IPS-18c (cell line): ENCODE measurements around the gene RAG1.
"Not testable (repeated sequence)": the region's sequence is repeated elsewhere in the genome, so short reads cannot be mapped to it uniquely, and the experiment has no call there.

Source experiments
- H3K4me3 ChIP-seq: 2 replicates; pipeline ENCODE4 v1.7.0; 2013; ENCODE audit warnings: low read depth, mild to moderate bottlenecking, low read length, moderate library complexity; ENCODE audit not compliant: insufficient read depth
- H3K9me3 ChIP-seq: one replicate; pipeline ENCODE4 v1.6.1; 2013; ENCODE audit warnings: mild to moderate bottlenecking, low read length, moderate library complexity; ENCODE audit not compliant: control insufficient read depth, insufficient read depth

RAG1 gene

DNA sequence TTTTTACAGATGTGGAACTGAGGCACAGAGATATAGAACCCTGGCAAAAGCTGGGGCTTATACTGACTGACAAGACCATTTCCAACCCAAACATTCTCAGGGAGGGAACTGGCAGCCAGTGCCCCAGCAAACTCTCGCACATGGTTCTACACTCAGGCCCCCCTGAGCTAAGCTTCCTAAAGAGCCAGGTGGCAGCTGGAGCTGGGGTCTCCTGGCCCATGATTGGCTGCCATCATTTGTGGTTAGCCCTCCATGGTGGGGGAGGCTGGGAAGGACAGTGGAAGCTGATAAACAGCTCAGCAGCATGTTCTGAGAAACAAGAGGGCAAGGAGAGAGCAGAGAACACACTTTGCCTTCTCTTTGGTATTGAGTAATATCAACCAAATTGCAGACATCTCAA is at the start of gene RAG1:
TSS of gene RAG1 (plus strand) at position 314 of the 400 bp plus-strand sequence. CDS start 5,298 bp downstream, outside the sequence.
- no peaks in the 10 kb centered on the region for H3K9me3 ChIP-seq
- no peak within 1 kb of the TSS for H3K4me3 ChIP-seq

DNA sequence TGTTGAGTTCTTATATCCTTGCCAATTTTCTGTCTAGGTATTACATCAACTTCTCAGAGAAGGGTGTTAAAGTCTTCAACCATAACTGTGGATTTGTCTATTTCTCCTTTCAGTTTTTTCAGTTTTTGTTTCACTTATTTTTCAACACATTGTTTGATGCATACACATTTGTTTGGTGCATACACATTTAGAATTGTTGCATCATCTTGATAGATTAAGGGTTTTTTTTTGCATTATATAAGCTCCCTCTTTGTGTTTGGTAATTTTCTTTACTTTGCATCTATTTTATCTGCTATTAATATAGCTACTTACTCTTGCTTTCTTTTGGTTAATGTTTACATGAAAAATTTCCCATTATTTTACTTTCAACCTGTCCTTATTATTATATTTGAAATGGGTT is 37.0 kb upstream of the RAG1 start:
- Histone ChIP-seq H3K4me3 (no peak overlapping the region), H3K9me3 (no peaks in the 10 kb centered on the region)

DNA sequence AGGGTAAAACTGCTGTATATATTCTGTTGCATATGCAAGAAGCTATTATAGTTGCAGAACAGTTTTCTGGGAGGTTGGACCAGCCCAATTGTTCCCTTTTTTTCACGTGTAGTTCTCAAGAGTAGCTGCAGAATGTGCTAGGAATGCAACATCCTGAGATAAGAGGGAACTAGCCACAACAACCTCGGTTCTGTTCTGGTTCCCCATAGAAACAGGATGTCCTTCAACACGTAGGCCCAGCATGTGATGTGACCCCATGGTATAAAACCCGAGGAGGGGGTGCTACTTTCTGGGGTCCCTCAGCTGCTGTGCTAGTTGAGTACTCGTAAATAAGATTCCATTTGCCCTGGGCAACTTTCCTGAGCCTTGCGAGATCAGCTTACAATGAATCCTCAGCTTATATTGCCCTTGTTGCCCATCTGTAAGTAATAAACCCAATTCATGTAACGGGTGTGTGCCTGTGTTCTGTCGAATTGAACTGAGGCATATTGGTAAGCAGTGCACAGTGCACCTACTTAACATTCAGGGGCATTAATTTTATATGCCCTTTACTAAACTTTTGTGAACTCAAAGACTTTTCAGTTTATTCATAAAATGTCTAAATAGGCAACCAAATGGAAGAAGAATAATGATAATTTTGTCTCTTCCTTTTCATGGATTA is 34.7 kb upstream of the RAG1 start:
- Histone ChIP-seq H3K4me3 (no peak overlapping the region), H3K9me3 (no peaks in the 10 kb centered on the region)

DNA sequence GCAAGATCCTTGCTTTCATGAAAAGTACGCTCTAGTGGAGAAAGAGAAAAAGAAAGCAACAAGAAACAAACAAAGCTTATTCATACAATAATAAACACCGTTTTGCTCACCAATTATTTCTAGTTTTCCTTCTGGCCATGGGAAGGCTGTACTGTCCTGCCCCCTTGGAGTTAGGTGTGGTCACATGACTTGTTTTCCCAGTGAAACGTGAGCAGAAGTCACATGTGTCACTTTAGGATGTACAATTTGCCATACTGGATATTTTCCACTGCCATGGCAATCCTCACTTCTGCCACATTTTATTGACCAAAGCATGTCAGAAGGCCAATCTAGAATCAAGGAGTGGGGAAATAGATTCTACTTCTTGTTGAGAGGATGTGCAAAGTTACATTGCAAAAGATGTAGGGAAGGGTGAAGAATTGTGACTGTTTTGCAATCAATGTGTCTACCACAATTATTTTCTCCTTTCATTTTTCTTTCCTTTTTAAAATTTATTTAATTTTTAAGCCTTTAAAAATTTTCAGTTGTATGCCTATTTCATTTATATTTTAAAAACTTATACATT is 33.4 kb upstream of the RAG1 start:
- Histone ChIP-seq H3K9me3 (no peaks in the 10 kb centered on the region), H3K4me3 (no peak overlapping the region)

DNA sequence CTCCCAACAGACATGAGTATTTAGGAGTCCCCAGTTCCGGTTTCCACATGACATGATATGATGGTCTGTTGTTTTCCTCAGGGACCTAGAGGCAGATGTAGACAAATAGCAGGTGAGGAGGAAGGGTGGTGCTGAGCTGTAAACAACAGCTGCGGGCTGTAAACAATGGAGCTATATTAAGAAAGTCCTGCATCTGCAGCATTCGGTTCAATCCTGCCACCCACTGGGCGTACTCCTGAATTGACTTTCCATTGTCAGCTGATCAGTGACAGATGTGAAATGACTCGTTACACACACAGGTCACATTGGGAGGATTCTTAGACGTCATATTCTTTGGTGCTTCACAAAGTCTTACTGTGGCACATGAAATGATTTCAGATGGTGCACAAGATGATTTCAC is 26.8 kb upstream of the RAG1 start:
- Histone ChIP-seq H3K9me3 (no peaks in the 10 kb centered on the region), H3K4me3 (no peak overlapping the region)

DNA sequence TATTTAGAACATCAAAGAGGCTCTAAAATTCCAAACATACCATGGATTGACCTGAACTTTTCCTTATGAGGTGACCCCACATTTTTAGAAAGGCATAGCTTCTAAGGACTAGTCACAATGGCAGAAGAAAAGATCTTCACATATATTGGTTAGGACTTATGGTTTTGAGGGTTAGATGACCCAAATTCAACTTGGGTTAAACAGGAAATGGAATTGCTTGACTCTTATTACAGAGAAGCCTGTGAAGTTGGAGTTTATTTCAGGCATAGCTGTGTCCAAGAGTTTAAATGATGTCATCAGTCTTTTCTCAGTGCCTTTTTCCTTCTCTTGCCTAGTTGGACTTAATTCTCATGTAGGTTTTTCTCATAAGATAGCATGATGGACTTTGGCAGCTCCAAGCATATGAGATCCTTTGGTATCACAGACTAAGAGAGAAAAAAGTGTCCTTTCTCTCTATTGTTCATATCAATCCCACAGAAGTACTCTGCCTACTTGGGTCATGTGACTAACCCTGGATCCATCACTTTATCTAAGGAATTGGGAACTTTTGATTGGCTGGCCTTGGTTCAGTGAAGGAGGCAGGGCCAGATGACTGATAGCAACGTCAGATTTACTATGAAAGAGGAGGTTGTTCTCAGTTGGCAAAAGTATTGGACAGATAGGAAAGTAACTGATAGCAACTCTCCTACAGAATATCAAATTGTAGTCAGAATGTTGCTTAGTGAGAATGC is 17.3 kb upstream of the RAG1 start:
- Histone ChIP-seq H3K9me3 (no peaks in the 10 kb centered on the region), H3K4me3 (no peak overlapping the region)

DNA sequence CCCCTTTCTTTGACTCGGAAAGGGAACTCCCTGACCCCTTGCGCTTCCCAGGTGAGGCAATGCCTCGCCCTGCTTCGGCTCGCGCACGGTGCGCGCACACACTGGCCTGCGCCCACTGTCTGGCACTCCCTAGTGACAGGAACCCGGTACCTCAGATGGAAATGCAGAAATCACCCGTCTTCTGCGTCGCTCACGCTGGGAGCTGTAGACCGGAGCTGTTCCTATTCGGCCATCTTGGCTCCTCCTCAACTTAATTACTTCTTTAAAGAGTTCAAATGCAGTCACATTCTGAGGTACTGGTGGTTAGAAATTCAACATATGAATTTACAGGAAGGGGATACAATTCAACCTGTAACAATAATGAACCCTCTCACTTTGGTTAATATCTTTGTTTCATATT is 10.4 kb upstream of the RAG1 start:
- peak overlapping the region; percentile 24; the same call in 1 of the 2 replicates for H3K4me3 ChIP-seq
- H3K9me3 ChIP-seq, result not testable (repeated sequence)

DNA sequence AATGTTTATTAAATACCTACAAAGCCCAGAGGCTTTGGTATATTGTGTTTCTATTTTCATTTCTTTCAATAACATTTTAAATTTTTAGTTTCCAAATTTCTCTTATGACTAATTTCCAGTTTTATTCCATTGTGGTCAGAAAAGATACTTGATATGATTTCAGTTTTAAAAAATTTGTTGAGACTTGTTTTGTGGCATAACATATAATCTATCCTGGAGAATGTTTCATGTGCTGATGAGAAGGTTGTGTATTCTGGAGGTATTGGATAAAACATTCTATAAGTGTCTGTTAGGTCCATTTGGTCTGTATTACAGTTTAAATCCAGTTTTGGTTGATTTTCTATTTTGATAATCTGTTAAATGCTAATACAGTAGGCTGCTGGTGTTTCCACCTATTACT is 9.8 kb upstream of the RAG1 start:
- Histone ChIP-seq H3K9me3 (no peaks in the 10 kb centered on the region), H3K4me3 (no peak overlapping the region)

DNA sequence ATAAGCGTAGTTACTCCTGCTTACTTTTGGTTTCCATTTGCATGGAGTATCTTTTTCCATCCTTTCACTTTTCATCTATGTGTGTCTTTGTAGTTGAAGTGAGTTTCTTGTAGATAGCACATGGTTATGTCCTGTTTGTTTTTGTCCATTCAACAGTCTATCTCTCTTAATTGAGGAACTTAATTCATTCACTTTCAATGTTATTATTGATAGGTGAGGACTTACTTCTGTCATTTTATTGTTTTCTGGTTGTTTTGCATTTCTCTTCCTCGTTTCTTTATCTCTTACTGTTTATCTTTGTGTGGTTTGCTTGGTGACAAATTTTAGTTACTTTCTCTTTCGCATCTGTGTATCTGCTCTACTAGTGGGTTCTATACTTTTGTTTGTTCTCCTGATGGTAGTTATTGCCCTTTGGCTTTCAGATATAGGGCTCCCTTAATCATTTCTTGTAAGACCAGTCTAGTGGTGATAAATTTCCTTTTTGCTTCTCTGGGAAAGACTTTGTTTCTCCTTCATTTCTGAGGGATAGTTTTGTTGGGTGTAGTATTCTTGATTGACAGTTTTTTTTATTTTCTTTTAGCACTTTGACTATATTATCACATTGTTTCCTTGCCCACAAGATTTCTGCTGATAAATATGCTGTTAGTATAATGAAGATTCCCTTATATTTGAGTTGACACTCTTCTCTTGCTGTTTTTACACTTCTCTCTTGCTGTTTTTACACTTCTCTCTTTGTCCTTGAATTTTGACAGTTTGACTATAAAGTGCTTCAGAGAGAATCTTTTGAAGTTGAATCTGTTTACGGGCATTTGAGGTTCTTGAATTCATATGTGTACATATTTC is 9.0 kb upstream of the RAG1 start:
- Histone ChIP-seq H3K9me3 (no peaks in the 10 kb centered on the region), H3K4me3 (no peak overlapping the region)

DNA sequence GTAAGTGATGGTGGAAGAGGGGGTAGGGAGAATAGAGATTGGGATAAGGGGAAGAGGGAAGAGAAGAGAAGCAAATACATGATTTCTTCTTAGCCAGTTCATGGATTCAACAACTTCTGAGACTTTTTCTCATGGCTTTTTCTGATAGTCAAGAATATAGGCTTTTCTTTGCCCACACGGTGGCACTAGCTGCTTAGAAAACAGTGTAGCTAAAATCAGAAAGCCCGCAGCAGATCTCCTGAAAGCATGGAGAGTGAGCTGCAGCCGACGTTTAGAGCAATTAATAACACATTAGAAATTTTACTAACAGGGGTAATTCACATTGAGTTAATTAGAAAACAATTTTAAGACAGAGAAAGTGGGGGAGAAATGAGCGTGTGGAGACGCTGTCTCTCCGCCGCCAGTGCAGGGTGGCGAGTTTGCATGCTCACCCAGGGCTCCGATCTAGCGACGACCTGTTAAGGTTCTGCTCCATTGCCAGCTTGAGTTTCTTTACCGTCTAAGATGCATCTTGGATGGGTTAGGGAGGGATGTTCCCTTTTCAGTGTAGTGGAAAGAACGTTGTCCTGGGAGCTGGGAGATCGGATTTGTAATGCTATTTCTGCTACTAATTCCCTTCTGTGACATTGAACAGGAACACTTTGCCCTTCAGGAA is 3.3 kb upstream of the RAG1 start:
- H3K9me3 ChIP-seq, result no peaks in the 10 kb centered on the region
- no peak overlapping the region for H3K4me3 ChIP-seq

DNA sequence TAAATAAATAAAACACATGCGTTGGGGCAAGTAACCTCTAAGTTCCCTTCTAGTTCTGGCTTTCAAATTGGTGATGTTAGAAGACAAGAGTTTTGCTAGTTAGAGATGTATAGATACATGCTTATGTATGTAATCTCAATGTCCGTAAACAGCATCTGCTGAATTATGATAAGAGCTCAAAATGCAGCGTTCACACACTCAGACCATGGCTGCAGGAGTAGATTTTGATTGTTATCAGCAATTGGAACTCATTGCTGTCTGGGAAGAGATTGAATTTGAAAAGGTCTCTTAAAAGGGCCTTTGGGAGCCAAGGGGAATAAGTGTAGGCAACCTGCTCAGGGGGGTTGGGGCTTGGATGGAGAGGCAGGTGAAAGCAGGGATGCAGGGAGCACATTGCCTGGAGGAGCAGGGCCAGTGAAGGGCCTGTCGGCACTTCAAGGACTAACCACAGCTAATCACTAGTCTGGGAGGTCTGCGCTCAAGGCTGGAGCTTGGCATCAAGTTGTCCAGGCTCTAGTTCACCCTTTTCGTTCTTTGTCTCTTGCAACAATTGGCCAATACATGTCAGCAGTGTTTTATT is 2.7 kb upstream of the RAG1 start:
- H3K9me3 ChIP-seq, result no peaks in the 10 kb centered on the region
- H3K4me3 ChIP-seq, result no peak overlapping the region

DNA sequence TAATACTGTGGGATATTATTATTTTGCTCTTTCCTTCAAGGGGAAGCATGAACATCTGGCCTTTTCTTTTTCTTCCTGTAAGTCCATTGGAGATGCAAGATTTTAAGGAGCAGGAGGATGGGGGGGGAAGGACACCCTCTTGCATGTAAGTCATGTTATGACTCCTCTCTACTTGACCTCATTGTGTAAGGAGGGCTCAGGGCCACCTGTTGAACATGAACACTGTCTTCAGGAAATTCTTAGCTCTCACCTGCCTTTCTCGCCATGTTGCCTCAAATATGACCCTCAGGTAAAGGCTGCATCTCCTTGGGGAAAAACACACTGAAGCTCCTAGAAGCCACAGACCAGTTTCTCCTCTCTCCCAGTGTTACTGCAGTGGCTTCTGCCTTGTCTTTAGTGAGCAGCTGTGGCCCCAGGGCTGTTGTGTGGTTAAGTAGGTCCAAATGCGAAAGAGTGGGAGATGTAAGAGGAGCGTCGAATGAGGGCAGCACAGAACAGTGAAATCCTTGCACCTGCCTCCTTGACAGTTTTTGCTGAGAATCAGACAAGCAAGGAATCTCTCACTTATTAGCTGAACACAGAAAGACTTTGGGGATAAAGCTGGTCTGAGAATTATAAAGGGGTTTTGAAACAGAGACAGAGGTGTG is 1.3 kb upstream of the RAG1 start:
- Histone ChIP-seq H3K4me3 (no peak overlapping the region), H3K9me3 (no peaks in the 10 kb centered on the region)

DNA sequence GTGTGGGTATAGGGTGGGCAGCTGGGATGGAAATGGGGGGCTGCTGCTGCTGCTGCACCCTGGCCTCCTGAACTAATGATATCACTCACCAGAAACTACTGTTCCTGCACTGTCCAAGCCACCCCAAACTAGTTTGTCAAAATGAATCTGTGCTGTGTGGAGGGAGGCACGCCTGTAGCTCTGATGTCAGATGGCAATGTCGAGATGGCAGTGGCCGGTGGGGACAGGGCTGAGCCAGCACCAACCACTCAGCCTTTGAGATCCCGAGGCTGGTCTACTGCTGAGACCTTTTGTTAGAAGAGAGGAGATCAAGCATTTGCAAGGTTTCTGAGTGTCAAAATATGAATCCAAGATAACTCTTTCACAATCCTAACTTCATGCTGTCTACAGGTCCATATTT is 1.3 kb downstream of the RAG1 start:
- Histone ChIP-seq H3K9me3 (no peaks in the 10 kb centered on the region), H3K4me3 (no peak overlapping the region)

DNA sequence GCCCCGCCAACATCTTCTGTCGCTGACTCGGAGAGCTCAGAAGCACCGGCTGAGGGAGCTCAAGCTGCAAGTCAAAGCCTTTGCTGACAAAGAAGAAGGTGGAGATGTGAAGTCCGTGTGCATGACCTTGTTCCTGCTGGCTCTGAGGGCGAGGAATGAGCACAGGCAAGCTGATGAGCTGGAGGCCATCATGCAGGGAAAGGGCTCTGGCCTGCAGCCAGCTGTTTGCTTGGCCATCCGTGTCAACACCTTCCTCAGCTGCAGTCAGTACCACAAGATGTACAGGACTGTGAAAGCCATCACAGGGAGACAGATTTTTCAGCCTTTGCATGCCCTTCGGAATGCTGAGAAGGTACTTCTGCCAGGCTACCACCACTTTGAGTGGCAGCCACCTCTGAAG is 6.7 kb downstream of the RAG1 start:
- Histone ChIP-seq H3K9me3 (no peaks in the 10 kb centered on the region), H3K4me3 (no peak overlapping the region)

DNA sequence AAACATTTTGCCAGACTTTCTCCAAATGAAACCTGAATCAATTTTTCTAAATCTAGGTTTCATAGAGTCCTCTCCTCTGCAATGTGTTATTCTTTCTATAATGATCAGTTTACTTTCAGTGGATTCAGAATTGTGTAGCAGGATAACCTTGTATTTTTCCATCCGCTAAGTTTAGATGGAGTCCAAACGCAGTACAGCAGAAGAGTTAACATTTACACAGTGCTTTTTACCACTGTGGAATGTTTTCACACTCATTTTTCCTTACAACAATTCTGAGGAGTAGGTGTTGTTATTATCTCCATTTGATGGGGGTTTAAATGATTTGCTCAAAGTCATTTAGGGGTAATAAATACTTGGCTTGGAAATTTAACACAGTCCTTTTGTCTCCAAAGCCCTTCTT is 9.6 kb downstream of the RAG1 start:
- peaks cover 4% of the 10 kb centered on the region for H3K9me3 ChIP-seq
- no peak overlapping the region for H3K4me3 ChIP-seq

DNA sequence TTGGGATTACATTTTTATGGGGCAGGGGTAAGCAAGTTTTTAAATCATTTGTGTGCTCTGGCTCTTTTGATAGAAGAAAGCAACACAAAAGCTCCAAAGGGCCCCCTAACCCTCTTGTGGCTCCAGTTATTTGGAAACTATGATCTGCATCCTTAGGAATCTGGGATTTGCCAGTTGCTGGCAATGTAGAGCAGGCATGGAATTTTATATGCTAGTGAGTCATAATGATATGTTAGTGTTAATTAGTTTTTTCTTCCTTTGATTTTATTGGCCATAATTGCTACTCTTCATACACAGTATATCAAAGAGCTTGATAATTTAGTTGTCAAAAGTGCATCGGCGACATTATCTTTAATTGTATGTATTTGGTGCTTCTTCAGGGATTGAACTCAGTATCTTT is 10.1 kb downstream of the RAG1 start:
- H3K4me3 ChIP-seq, result no peak overlapping the region
- peaks cover 4% of the 10 kb centered on the region for H3K9me3 ChIP-seq
